ENCODE measurements around the gene COL23A1. TPM values are rescaled to one million over a fixed set of nuclear protein-coding genes. Genes with fewer than 3 reads are reported as not detected.
"Not testable (repeated sequence)": the region's sequence is repeated elsewhere in the genome, so short reads cannot be mapped to it uniquely, and the experiment has no call there.

COL23A1 gene
- polyA plus RNA-seq, 1 donor (not counting 4 experiments of a cell fraction or from before 2014, with no cell fraction given) = not detected

GRCh38 chr5:178318893-178319292, 271.3 kb downstream of the COL23A1 start:
- Histone ChIP-seq H3K9ac (ENCODE audit: control insufficient read depth, extremely low read depth, insufficient read depth, low read length) (no peak overlapping the region), H3K4me3 (ENCODE audit: control insufficient read depth in 2 of 3, extremely low read depth in 1 of 3, insufficient read depth in 2 of 3, low read depth in 1 of 3, low read length in 3 of 3) (no peak overlapping the region), H3K79me2 (ENCODE audit: control insufficient read depth, insufficient read depth, low read length) (no peaks in the 10 kb centered on the region), H3K36me3 (ENCODE audit: control insufficient read depth in 2 of 2, extremely low read depth in 1 of 2, insufficient read depth in 2 of 2, low read length in 2 of 2) (no peaks in the 10 kb centered on the region), H3K27me3 (ENCODE audit: control insufficient read depth, extremely low read depth, insufficient read depth, low read length) (no peaks in the 10 kb centered on the region), H2AFZ (ENCODE audit: control insufficient read depth, low read length) (no peak overlapping the region), H3K4me1 (ENCODE audit: control insufficient read depth, extremely low read depth, insufficient read depth, low read length) (no peaks in the 10 kb centered on the region), H3K27ac (ENCODE audit: control insufficient read depth, insufficient read depth, low read length) (no peak overlapping the region), H3K9me3 (ENCODE audit: control insufficient read depth, low read depth, low read length) (no peaks in the 10 kb centered on the region), H3K4me2 (ENCODE audit: control insufficient read depth, extremely low read depth, insufficient read depth, low read depth, low read length) (no peak overlapping the region), H4K20me1 (ENCODE audit: control insufficient read depth, extremely low read depth, insufficient read depth, low read length) (no peaks in the 10 kb centered on the region), H3K9me1 (ENCODE audit: control insufficient read depth, extremely low read depth, insufficient read depth, low read length) (no peaks in the 10 kb centered on the region)
- FAIRE-seq = no peak
- DNase-seq (ENCODE audit: low read depth, low spot score) = no peak
- dilution Hi-C loops (cut with MboI; ENCODE audit: extremely low pct_ligation_motif_present, low sequenced_read_pairs) = no loop called here
- TF ChIP-seq CTCF (optimal IDR thresholded peaks at IDR 0.05 in 1 of 3, IDR thresholded peaks at IDR 0.05 in 1 of 3, conservative IDR thresholded peaks at IDR 0.05 in 1 of 3; ENCODE audit: extremely low read depth in 1 of 3, insufficient read depth in 2 of 3, low read length in 3 of 3) = no peak
- no peak for TF ChIP-seq EZH2 (IDR thresholded peaks at IDR 0.05; ENCODE audit: low read length)

- no peak overlapping the region for H2AFZ ChIP-seq (ENCODE audit: control insufficient read depth, low read length)
- DNase-seq (ENCODE audit: low read depth, low spot score) (no peak), FAIRE-seq (no peak)
- no peak overlapping the region for H3K27ac ChIP-seq (ENCODE audit: control insufficient read depth, insufficient read depth, low read length)
- H3K9me1 ChIP-seq (ENCODE audit: control insufficient read depth, extremely low read depth, insufficient read depth, low read length) = no peaks in the 10 kb centered on the region
- H4K20me1 ChIP-seq (ENCODE audit: control insufficient read depth, extremely low read depth, insufficient read depth, low read length) = no peaks in the 10 kb centered on the region
- no peaks in the 10 kb centered on the region for H3K4me1 ChIP-seq (ENCODE audit: control insufficient read depth, extremely low read depth, insufficient read depth, low read length)
- TF ChIP-seq CTCF (optimal IDR thresholded peaks at IDR 0.05 in 1 of 3, IDR thresholded peaks at IDR 0.05 in 1 of 3, conservative IDR thresholded peaks at IDR 0.05 in 1 of 3; ENCODE audit: extremely low read depth in 1 of 3, insufficient read depth in 2 of 3, low read length in 3 of 3) (no peak), EZH2 (IDR thresholded peaks at IDR 0.05; ENCODE audit: low read length) (no peak)
- no peak overlapping the region for H3K9ac ChIP-seq (ENCODE audit: control insufficient read depth, extremely low read depth, insufficient read depth, low read length)
- dilution Hi-C loops (cut with MboI; ENCODE audit: extremely low pct_ligation_motif_present, low sequenced_read_pairs) = no loop called here
- no peak overlapping the region for H3K4me2 ChIP-seq (ENCODE audit: control insufficient read depth, extremely low read depth, insufficient read depth, low read depth, low read length)
- H3K79me2 ChIP-seq (ENCODE audit: control insufficient read depth, insufficient read depth, low read length) = no peaks in the 10 kb centered on the region
- no peaks in the 10 kb centered on the region for H3K27me3 ChIP-seq (ENCODE audit: control insufficient read depth, extremely low read depth, insufficient read depth, low read length)
- H3K9me3 ChIP-seq (ENCODE audit: control insufficient read depth, low read depth, low read length) = no peaks in the 10 kb centered on the region
- H3K36me3 ChIP-seq (ENCODE audit: control insufficient read depth in 2 of 2, extremely low read depth in 1 of 2, insufficient read depth in 2 of 2, low read length in 2 of 2) = no peaks in the 10 kb centered on the region
- no peak overlapping the region for H3K4me3 ChIP-seq (ENCODE audit: control insufficient read depth in 2 of 3, extremely low read depth in 1 of 3, insufficient read depth in 2 of 3, low read depth in 1 of 3, low read length in 3 of 3)
Observed at GRCh38 chr5:178318382-178318781, 271.8 kb downstream of the COL23A1 start.

GRCh38 chr5:178317727-178318126, 272.5 kb downstream of the COL23A1 start:
- H3K9ac ChIP-seq (ENCODE audit: control insufficient read depth, extremely low read depth, insufficient read depth, low read length); H3K9me3 ChIP-seq (ENCODE audit: control insufficient read depth, low read depth, low read length); H3K4me3 ChIP-seq (ENCODE audit: control insufficient read depth in 2 of 3, extremely low read depth in 1 of 3, insufficient read depth in 2 of 3, low read depth in 1 of 3, low read length in 3 of 3); H4K20me1 ChIP-seq (ENCODE audit: control insufficient read depth, extremely low read depth, insufficient read depth, low read length); H3K36me3 ChIP-seq (ENCODE audit: control insufficient read depth in 2 of 2, extremely low read depth in 1 of 2, insufficient read depth in 2 of 2, low read length in 2 of 2); dilution Hi-C loops (cut with MboI; ENCODE audit: extremely low pct_ligation_motif_present, low sequenced_read_pairs); H3K27ac ChIP-seq (ENCODE audit: control insufficient read depth, insufficient read depth, low read length); H3K4me1 ChIP-seq (ENCODE audit: control insufficient read depth, extremely low read depth, insufficient read depth, low read length); DNase-seq (ENCODE audit: low read depth, low spot score); FAIRE-seq; H2AFZ ChIP-seq (ENCODE audit: control insufficient read depth, low read length); H3K27me3 ChIP-seq (ENCODE audit: control insufficient read depth, extremely low read depth, insufficient read depth, low read length); H3K79me2 ChIP-seq (ENCODE audit: control insufficient read depth, insufficient read depth, low read length); H3K9me1 ChIP-seq (ENCODE audit: control insufficient read depth, extremely low read depth, insufficient read depth, low read length); H3K4me2 ChIP-seq (ENCODE audit: control insufficient read depth, extremely low read depth, insufficient read depth, low read depth, low read length): not testable (repeated sequence)
